Upper lobe of right lung (tissue), 1 donor: ENCODE results near the gene ATG13. TPM values are rescaled to one million over a fixed set of nuclear protein-coding genes. Genes with fewer than 3 reads are reported as not detected.

Experiments
- ATAC-seq: fragments of 200-7000 bp; cut with Tn5 transposase; one replicate; pipeline ENCODE4 v1.9.1; 2020; ENCODE audit warnings: mild to moderate bottlenecking, moderate library complexity
- DNase-seq: peaks from one replicate; pipeline ENCODE4 v3.0.0-alpha.2; 2020
- H3K27ac ChIP-seq: fragments of 200-600 bp; one replicate; pipeline ENCODE4 v1.8.0; 2022
- H3K27me3 ChIP-seq: fragments of 200-600 bp; one replicate; pipeline ENCODE4 v1.8.0; 2022; ENCODE audit warnings: mild to moderate bottlenecking
- H3K36me3 ChIP-seq: fragments of 200-600 bp; one replicate; pipeline ENCODE4 v1.8.0; 2022
- H3K4me1 ChIP-seq: fragments of 200-600 bp; one replicate; pipeline ENCODE4 v1.8.0; 2022
- H3K4me3 ChIP-seq: fragments of 200-600 bp; one replicate; pipeline ENCODE4 v1.8.0; 2022; ENCODE audit warnings: mild to moderate bottlenecking
- H3K9me3 ChIP-seq: fragments of 200-600 bp; one replicate; pipeline ENCODE4 v1.8.0; 2022
- intact Hi-C: fragments of 100-400 bp; cut with DNase I; formaldehyde crosslinking; loops from one replicate; pipeline ENCODE4 v1.11.0; 2022
- total RNA-seq: library from RNA; stranded (reverse); fragmentation: NEBNext Ultra II Directional; extraction: Animal tissue kit (Norgen Biotek cat#: 25700); gene quantifications from one replicate; pipeline ENCODE4 v1.2.1, GENCODE V29; 2021
- TF ChIP-seq, protein P1 (sequence below): fragments of 200-600 bp; IDR thresholded peaks from one replicate; pipeline ENCODE4 v1.8.0; 2022; ENCODE audit warnings: antibody characterized with exemption
- donor health status: DM: no; HTN: yes; CAD: no; lungs with severe emphysema.

Gene ATG13
- total RNA-seq, 1 donor from 2014 or later: 61.1 TPM

DNA sequence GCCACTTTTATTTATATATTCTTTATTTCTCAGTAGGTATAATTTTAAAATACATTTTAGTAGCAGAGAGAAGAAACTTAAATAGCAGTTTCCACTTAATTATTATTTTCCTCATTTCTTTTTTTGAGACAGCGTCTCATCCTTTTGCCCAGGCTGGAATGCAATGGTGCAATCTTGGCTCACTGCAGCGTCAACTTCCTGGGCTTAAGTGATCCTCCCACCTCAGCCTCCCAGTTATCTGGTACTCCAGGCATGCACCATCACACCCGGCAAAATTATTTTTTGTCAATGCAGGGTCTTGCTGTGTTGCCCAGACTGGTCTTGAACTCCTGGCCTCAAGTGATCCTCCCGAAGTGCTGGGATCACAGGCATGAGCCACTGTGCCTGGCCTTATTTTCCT, 38.3 kb downstream of the ATG13 start:
- Histone ChIP-seq H3K27me3 (no peaks in the 10 kb centered on the region), H3K9me3 (no peaks in the 10 kb centered on the region), H3K4me3 (no peak overlapping the region), H3K4me1 (no peaks in the 10 kb centered on the region), H3K27ac (no peak overlapping the region), H3K36me3 (peaks cover 95% of the 10 kb centered on the region)
- DNase-seq (no peak), ATAC-seq (no peak)
- intact Hi-C loops: no loop called here
- TF ChIP-seq, protein P1, sequence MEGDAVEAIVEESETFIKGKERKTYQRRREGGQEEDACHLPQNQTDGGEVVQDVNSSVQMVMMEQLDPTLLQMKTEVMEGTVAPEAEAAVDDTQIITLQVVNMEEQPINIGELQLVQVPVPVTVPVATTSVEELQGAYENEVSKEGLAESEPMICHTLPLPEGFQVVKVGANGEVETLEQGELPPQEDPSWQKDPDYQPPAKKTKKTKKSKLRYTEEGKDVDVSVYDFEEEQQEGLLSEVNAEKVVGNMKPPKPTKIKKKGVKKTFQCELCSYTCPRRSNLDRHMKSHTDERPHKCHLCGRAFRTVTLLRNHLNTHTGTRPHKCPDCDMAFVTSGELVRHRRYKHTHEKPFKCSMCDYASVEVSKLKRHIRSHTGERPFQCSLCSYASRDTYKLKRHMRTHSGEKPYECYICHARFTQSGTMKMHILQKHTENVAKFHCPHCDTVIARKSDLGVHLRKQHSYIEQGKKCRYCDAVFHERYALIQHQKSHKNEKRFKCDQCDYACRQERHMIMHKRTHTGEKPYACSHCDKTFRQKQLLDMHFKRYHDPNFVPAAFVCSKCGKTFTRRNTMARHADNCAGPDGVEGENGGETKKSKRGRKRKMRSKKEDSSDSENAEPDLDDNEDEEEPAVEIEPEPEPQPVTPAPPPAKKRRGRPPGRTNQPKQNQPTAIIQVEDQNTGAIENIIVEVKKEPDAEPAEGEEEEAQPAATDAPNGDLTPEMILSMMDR: no peak

DNA sequence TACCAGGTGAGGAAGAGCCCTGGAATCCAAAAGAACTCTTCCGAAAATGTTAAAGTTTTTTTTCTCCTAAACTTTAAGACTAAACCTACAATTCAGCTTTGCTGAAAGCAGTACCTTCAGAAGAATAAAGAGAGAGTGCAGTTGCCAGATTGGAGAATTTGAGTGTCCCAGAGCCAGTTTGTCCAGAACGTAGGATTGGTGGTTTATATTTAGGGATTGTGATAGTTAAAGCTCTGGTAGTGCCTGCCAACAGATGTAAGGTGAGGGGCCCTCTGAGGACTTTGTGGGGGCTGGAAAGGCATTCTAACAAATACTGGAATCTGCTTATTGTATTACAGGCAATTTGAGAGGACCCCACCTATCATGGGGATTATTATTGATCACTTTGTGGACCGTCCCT, 39.8 kb downstream of the ATG13 start:
- no peak overlapping the region for H3K27ac ChIP-seq
- H3K4me1 ChIP-seq: no peaks in the 10 kb centered on the region
- H3K9me3 ChIP-seq: no peaks in the 10 kb centered on the region
- intact Hi-C loops: no loop called here
- ATAC-seq (no peak), DNase-seq (no peak)
- no peaks in the 10 kb centered on the region for H3K27me3 ChIP-seq
- peaks cover 95% of the 10 kb centered on the region for H3K36me3 ChIP-seq
- no peak overlapping the region for H3K4me3 ChIP-seq
- TF ChIP-seq, protein P1: no peak

DNA sequence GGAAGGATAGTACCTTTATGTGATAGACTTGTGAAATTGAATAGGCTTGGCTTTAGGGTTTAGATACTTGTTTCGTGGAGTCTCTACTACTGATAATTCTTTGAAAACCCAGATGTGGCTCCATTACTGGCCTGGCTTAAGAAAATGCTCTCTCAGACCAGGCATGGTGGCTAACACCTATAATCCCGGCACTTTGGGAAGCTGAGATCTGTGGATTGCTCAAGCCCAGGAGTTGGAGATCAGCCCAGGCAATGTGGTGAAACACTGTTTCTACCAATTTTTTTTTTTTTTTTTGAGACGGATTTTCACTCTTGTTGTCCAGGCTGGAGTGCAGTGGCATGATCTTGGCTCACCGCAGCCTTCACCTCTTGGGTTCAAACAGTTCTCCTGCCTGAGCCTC, 40.9 kb downstream of the ATG13 start:
- Histone ChIP-seq H3K9me3 (no peaks in the 10 kb centered on the region), H3K27me3 (no peaks in the 10 kb centered on the region), H3K4me3 (no peak overlapping the region), H3K4me1 (no peaks in the 10 kb centered on the region), H3K36me3 (peaks cover 95% of the 10 kb centered on the region), H3K27ac (no peak overlapping the region)
- DNase-seq (no peak), ATAC-seq (no peak)
- TF ChIP-seq, protein P1: no peak
- intact Hi-C loops: no loop called here

DNA sequence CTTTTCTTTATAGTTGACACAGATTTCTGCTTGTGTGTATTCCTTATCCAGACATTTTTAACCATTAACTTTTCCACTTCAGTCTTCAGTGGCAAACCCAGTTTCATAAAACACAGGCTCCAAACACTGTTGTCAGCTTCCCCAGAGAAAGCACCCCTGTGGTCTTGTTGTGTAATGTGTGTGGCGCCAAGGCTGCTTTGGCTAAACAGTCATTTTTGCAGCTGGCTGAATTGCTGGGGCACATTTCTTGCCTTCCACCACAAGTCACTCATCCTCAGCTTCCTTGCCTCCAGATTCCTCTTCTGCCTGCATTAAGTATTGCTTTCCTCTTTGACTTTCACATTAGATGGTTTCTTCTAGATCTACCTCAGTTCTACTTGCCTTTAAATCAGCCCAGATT, 42.6 kb downstream of the ATG13 start:
- Histone ChIP-seq H3K36me3 (peaks cover 98% of the 10 kb centered on the region), H3K4me3 (no peak overlapping the region), H3K9me3 (no peaks in the 10 kb centered on the region), H3K27me3 (no peaks in the 10 kb centered on the region), H3K4me1 (no peaks in the 10 kb centered on the region), H3K27ac (no peak overlapping the region)
- ATAC-seq (no peak), DNase-seq (no peak)
- TF ChIP-seq, protein P1: no peak
- intact Hi-C loops: no loop called here

DNA sequence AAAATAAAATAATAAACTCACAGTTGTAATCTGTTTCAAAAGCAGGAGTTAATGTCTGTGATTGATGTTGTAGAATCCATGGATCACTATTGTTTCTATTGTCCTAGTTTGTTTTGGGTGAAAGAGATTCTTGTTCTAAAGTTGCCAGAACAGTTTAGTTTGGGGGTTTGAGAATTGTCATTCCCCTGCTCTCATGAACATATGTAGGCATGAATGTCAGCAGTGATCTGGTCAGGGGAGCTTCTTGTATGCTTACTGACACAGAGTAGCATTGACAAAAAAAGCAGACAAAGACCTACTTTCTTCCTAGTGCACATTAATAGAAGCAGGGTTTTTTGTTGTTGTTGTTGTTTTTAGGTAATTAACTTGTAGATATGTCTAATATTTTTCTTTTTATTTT, 44.5 kb downstream of the ATG13 start:
- no peak overlapping the region for H3K4me3 ChIP-seq
- no peak for DNase-seq
- H3K36me3 ChIP-seq: peaks cover 98% of the 10 kb centered on the region
- no peaks in the 10 kb centered on the region for H3K27me3 ChIP-seq
- no peaks in the 10 kb centered on the region for H3K9me3 ChIP-seq
- no peak for ATAC-seq
- intact Hi-C loops: no loop called here
- H3K4me1 ChIP-seq: no peaks in the 10 kb centered on the region
- TF ChIP-seq, protein P1: no peak
- no peak overlapping the region for H3K27ac ChIP-seq

DNA sequence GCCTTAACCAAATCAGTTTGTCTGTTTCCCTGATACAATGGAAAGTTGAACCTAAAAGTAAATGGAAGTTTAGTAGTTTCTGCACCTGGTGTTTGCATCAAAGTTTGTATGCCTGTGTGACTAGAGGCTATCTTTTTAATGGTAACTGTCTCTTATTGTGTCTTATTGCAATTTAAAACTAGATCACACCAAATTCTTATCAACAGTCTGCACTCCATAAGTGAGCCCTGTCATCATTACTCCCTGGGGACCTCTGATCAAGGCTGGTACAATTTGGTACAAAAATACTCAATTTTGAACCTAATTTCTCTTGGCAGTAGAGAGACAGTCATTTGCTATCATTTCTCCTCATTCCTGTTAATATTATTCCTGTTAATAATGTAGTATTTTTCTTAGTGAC, 45.0 kb downstream of the ATG13 start:
- Histone ChIP-seq H3K9me3 (no peaks in the 10 kb centered on the region), H3K36me3 (peaks cover 98% of the 10 kb centered on the region), H3K27me3 (no peaks in the 10 kb centered on the region), H3K27ac (no peak overlapping the region), H3K4me3 (no peak overlapping the region), H3K4me1 (no peaks in the 10 kb centered on the region)
- DNase-seq: no peak
- TF ChIP-seq, protein P1: no peak
- ATAC-seq: no peak
- intact Hi-C loops: no loop called here
